Osteoblast (primary cell): ENCODE data around the gene PASK. TPM values are rescaled to one million over a fixed set of nuclear protein-coding genes. Genes with fewer than 3 reads are reported as not detected.

Source experiments
- DNase-seq: peaks from one replicate; pipeline ENCODE4 v3.0.0; 2011; ENCODE audit warnings: low spot score, mixed read lengths; ENCODE audit not compliant: insufficient read length; ENCODE audit errors: missing footprints
- H2AFZ ChIP-seq: 2 replicates; pipeline ENCODE4 v1.6.0; 2011; ENCODE audit warnings: mild to moderate bottlenecking, low read length
- H3K27ac ChIP-seq: 2 replicates; pipeline ENCODE4 v1.5.1; 2011; ENCODE audit warnings: mild to moderate bottlenecking, low read depth, low read length, moderate library complexity
- H3K27me3 ChIP-seq: 2 replicates; pipeline ENCODE4 v1.6.0; 2012; ENCODE audit warnings: mild to moderate bottlenecking, control low read depth, inconsistent platforms, low read length, moderate library complexity; ENCODE audit not compliant: insufficient read depth
- H3K36me3 ChIP-seq: 2 replicates; pipeline ENCODE4 v1.5.1; 2011; ENCODE audit warnings: mild to moderate bottlenecking, low read length, control low read depth, moderate library complexity; ENCODE audit not compliant: insufficient read depth
- H3K4me1 ChIP-seq: 2 replicates; pipeline ENCODE4 v1.5.1; 2011; ENCODE audit warnings: mild to moderate bottlenecking, low read length, control low read depth, moderate library complexity; ENCODE audit not compliant: insufficient read depth
- H3K4me2 ChIP-seq: 2 replicates; pipeline ENCODE4 v1.6.0; 2011; ENCODE audit warnings: mild to moderate bottlenecking, low read length; ENCODE audit not compliant: insufficient read depth
- H3K4me3 ChIP-seq: fragments of 200-600 bp; sonication (generic); 3 replicates; pipeline ENCODE4 v1.5.1; 2012; ENCODE audit warnings: mild to moderate bottlenecking, low read length, inconsistent platforms; ENCODE audit not compliant: insufficient read depth
- H3K79me2 ChIP-seq: 2 replicates; pipeline ENCODE4 v1.6.0; 2012; ENCODE audit warnings: mild to moderate bottlenecking, low read length, control low read depth, inconsistent platforms; ENCODE audit not compliant: insufficient read depth
- H3K9me3 ChIP-seq: 2 replicates; pipeline ENCODE4 v1.5.1; 2011; ENCODE audit warnings: low read depth, low read length, control low read depth
- H4K20me1 ChIP-seq: 2 replicates; pipeline ENCODE4 v1.6.0; 2012; ENCODE audit warnings: mild to moderate bottlenecking, low read length, control low read depth; ENCODE audit not compliant: insufficient read depth
- total RNA-seq: library from RNA; depleted of rRNA; stranded (reverse); fragments of >200 nt; gene quantifications from 2 replicates; pipeline ENCODE4 v1.2.3, GENCODE V29; 2012
- TF ChIP-seq, protein P1 (sequence below): IDR thresholded peaks from 2 replicates; pipeline ENCODE4 v1.5.1; 2011; ENCODE audit warnings: mild to moderate bottlenecking, low read depth, low read length, moderate library complexity; ENCODE audit errors: extremely low read depth

The PASK gene
- total RNA-seq, 1 donor: 5.8 TPM

DNA sequence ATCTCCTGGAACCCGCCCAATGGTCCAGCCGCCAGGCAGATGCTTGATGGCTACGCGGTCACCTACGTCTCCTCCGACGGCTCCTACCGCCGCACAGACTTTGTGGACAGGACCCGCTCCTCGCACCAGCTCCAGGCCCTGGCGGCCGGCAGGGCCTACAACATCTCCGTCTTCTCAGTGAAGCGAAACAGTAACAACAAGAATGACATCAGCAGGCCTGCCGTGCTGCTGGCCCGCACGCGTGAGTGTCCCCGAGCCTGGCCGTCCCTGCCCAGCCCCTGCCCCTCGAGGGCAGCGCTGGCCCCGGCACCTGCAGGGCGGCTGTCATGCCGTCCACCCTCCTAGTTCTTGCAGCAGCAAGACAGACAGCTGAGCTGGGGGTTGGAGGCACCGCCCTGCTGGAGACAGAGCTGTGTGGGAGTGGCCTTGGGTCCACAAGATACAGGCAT is 83.9 kb downstream of the PASK start:
- H2AFZ ChIP-seq: no peak overlapping the region
- peaks cover 11% of the 10 kb centered on the region for H3K36me3 ChIP-seq
- H4K20me1 ChIP-seq: peaks cover 14% of the 10 kb centered on the region
- H3K27ac ChIP-seq: no peak overlapping the region
- no peaks in the 10 kb centered on the region for H3K4me1 ChIP-seq
- H3K4me3 ChIP-seq: no peak overlapping the region
- TF ChIP-seq, protein P1, sequence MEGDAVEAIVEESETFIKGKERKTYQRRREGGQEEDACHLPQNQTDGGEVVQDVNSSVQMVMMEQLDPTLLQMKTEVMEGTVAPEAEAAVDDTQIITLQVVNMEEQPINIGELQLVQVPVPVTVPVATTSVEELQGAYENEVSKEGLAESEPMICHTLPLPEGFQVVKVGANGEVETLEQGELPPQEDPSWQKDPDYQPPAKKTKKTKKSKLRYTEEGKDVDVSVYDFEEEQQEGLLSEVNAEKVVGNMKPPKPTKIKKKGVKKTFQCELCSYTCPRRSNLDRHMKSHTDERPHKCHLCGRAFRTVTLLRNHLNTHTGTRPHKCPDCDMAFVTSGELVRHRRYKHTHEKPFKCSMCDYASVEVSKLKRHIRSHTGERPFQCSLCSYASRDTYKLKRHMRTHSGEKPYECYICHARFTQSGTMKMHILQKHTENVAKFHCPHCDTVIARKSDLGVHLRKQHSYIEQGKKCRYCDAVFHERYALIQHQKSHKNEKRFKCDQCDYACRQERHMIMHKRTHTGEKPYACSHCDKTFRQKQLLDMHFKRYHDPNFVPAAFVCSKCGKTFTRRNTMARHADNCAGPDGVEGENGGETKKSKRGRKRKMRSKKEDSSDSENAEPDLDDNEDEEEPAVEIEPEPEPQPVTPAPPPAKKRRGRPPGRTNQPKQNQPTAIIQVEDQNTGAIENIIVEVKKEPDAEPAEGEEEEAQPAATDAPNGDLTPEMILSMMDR: no peak
- no peak for DNase-seq
- no peak overlapping the region for H3K4me2 ChIP-seq
- no peaks in the 10 kb centered on the region for H3K79me2 ChIP-seq
- H3K9me3 ChIP-seq: no peaks in the 10 kb centered on the region
- no peaks in the 10 kb centered on the region for H3K27me3 ChIP-seq

DNA sequence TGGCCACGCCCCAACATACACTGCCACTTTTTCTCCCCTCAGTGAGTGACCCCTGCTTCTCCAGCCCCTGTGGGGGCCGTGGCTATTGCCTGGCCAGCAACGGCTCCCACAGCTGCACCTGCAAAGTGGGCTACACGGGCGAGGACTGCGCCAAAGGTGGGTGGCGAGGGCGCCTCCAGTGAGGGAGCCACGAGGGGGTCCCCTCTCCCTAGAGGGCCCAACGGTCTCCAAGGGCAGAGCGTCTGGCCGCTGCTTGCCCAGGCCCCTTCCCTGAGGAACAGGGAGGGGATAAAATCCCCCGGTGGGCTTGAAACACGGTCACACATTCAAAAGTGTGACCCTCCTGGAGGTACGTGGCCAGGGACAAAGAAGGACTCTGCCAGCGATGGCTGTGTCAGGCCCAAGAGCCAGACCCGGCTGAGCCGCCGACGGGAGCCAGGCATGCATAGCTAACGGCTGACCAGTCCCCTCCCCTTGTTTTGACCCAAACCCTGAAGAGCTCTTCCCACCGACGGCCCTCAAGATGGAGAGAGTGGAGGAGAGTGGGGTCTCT is 84.4 kb downstream of the PASK start:
- H3K27me3 ChIP-seq: no peaks in the 10 kb centered on the region
- H3K36me3 ChIP-seq: peaks cover 6% of the 10 kb centered on the region
- no peaks in the 10 kb centered on the region for H3K4me1 ChIP-seq
- no peak overlapping the region for H2AFZ ChIP-seq
- no peak overlapping the region for H3K27ac ChIP-seq
- H3K79me2 ChIP-seq: no peaks in the 10 kb centered on the region
- no peaks in the 10 kb centered on the region for H3K9me3 ChIP-seq
- H3K4me3 ChIP-seq: no peak overlapping the region
- peaks cover 14% of the 10 kb centered on the region for H4K20me1 ChIP-seq
- H3K4me2 ChIP-seq: no peak overlapping the region
- DNase-seq: peak; percentile 82
- TF ChIP-seq, protein P1: no peak

DNA sequence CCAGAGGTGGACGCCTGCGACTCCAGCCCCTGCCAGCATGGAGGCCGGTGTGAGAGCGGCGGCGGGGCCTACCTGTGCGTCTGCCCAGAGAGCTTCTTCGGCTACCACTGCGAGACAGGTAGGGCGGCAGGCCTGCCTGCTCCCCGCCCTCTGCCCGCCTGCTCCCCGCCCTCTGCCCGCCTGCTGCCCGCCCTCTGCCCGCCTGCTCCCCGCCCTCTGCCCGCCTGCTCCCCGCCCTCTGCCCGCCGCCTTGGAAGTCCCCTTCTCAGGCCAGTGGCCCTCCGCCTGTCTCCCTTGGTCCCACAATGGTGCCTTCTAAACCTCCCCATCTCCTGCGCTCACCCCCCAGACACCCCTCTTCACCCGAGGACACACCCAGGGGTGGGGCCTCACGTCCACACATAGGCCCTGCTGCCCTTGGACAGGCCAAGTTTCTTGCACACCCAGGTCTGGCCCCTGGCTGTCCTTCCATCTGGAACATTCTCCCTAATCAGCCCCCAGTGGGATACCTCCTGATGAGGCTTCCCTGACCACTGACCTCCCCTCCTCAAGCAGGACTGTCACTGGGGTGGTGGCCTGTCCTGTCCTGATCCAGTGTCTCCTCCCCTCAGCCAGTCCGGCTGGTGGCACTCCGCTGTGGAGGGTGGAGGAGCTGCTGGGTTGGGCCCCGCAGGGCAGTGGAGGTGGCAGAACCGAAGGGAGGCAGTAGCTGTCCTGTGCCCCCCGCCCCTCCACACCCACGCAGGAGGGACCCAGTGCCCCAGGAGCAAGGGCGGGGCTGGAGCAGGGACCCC is 85.1 kb downstream of the PASK start:
- H3K4me1 ChIP-seq: no peaks in the 10 kb centered on the region
- H3K36me3 ChIP-seq: peaks cover 5% of the 10 kb centered on the region
- H3K4me2 ChIP-seq: no peak overlapping the region
- no peak overlapping the region for H3K4me3 ChIP-seq
- no peak overlapping the region for H2AFZ ChIP-seq
- H3K27ac ChIP-seq: no peak overlapping the region
- peak; percentile 85 for DNase-seq
- TF ChIP-seq, protein P1: no peak
- H3K79me2 ChIP-seq: no peaks in the 10 kb centered on the region
- H3K27me3 ChIP-seq: no peaks in the 10 kb centered on the region
- no peaks in the 10 kb centered on the region for H3K9me3 ChIP-seq
- peaks cover 14% of the 10 kb centered on the region for H4K20me1 ChIP-seq

DNA sequence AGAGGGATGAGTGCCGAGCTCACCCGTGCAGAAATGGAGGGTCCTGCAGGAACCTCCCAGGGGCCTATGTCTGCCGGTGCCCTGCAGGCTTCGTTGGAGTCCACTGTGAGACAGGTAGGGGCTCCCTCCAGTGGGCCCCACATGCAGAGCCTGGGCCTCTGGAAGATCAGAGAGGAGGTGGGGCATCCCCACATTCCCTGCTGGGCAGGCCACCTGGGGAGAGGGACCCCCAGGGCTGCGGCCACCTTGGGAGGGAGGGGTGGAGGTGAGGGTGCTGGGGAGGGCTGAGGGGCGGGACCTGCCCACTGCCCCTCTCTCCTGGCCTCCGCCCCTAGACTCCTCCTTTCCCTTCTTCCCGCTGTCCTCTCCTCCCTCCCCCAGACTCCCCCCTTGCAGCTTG is 85.7 kb downstream of the PASK start:
- Histone ChIP-seq H3K27ac (no peak overlapping the region), H3K4me2 (no peak overlapping the region), H3K4me3 (no peak overlapping the region), H3K79me2 (no peaks in the 10 kb centered on the region), H3K4me1 (no peaks in the 10 kb centered on the region), H4K20me1 (peaks cover 14% of the 10 kb centered on the region), H2AFZ (no peak overlapping the region), H3K9me3 (no peaks in the 10 kb centered on the region), H3K36me3 (no peaks in the 10 kb centered on the region), H3K27me3 (no peaks in the 10 kb centered on the region)
- peak; percentile 66 for DNase-seq
- TF ChIP-seq, protein P1: no peak
